OCI-LY3 (cell line): ENCODE data around the gene ERICH2.

Source experiments
- EZH2phosphoT487 ChIP-seq: fragments of 200-600 bp; shearing (Covaris generic); IDR thresholded peaks from 2 replicates; pipeline ENCODE4 v1.6.1; 2018; ENCODE audit warnings: antibody characterized with exemption, mixed run types, low read depth
- TF ChIP-seq, protein P1 (sequence below): fragments of 200-600, 300-600 bp; sonication (generic); IDR thresholded peaks from 2 replicates; pipeline ENCODE4 v1.5.1; 2014; ENCODE audit warnings: antibody characterized with exemption, low read length, low read depth

GRCh38 chr2:170822290-170823087 is 52.3 kb downstream of the ERICH2 start:
- TF ChIP-seq, protein P1, sequence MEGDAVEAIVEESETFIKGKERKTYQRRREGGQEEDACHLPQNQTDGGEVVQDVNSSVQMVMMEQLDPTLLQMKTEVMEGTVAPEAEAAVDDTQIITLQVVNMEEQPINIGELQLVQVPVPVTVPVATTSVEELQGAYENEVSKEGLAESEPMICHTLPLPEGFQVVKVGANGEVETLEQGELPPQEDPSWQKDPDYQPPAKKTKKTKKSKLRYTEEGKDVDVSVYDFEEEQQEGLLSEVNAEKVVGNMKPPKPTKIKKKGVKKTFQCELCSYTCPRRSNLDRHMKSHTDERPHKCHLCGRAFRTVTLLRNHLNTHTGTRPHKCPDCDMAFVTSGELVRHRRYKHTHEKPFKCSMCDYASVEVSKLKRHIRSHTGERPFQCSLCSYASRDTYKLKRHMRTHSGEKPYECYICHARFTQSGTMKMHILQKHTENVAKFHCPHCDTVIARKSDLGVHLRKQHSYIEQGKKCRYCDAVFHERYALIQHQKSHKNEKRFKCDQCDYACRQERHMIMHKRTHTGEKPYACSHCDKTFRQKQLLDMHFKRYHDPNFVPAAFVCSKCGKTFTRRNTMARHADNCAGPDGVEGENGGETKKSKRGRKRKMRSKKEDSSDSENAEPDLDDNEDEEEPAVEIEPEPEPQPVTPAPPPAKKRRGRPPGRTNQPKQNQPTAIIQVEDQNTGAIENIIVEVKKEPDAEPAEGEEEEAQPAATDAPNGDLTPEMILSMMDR = no peak
- TF ChIP-seq EZH2phosphoT487 = no peak
